Hepatocyte (in vitro differentiated cells): ENCODE measurements around the gene PPA2.

ENCODE experiments used
- EZH2 ChIP-seq: fragments of 200-600 bp; sonication (generic); IDR thresholded peaks from 2 replicates; pipeline ENCODE4 v1.6.1; 2016; ENCODE audit warnings: antibody characterized with exemption, mild to moderate bottlenecking, borderline replicate concordance
- TF ChIP-seq, protein P1 (sequence below): fragments of 200-600 bp; sonication (generic); IDR thresholded peaks from 2 replicates; pipeline ENCODE4 v1.5.1; 2016; ENCODE audit warnings: antibody characterized with exemption, mild to moderate bottlenecking; ENCODE audit not compliant: poor library complexity

DNA sequence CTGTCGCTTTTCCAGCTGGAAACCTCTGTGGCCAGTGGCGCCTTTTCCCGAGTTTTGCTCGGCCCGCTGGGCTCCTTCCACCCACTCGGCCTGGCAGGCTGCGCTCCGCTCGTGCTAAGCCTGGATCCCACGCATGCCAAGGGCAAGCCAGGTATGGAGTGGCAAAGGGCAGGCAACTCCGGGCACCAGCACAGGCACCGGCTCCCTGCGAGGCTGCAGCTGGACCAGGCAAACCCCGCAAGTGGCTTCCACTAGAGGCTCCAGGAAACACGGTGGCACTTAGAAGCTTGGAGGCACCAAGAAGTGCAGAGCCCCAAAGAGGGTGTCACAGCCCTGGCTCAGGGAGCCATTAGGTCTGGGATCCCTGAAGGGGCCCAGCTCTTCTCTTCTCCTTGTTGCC, 59.5 kb downstream of the PPA2 start:
- TF ChIP-seq, protein P1, sequence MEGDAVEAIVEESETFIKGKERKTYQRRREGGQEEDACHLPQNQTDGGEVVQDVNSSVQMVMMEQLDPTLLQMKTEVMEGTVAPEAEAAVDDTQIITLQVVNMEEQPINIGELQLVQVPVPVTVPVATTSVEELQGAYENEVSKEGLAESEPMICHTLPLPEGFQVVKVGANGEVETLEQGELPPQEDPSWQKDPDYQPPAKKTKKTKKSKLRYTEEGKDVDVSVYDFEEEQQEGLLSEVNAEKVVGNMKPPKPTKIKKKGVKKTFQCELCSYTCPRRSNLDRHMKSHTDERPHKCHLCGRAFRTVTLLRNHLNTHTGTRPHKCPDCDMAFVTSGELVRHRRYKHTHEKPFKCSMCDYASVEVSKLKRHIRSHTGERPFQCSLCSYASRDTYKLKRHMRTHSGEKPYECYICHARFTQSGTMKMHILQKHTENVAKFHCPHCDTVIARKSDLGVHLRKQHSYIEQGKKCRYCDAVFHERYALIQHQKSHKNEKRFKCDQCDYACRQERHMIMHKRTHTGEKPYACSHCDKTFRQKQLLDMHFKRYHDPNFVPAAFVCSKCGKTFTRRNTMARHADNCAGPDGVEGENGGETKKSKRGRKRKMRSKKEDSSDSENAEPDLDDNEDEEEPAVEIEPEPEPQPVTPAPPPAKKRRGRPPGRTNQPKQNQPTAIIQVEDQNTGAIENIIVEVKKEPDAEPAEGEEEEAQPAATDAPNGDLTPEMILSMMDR, result no peak
- TF ChIP-seq EZH2, result no peak
